ENCODE measurements around the gene LSR. TPM values are rescaled to one million over a fixed set of nuclear protein-coding genes. Genes with fewer than 3 reads are reported as not detected.

The LSR gene
- polyA plus RNA-seq, 1 experiment = 0.32 TPM

- no peak for TF ChIP-seq CTCF (IDR thresholded peaks at IDR 0.05; ENCODE audit: low read depth, low read length)
- Histone ChIP-seq H3K9me3 (ENCODE audit: control insufficient read depth, insufficient read depth, low read length) (no peaks in the 10 kb centered on the region), H3K27me3 (ENCODE audit: control insufficient read depth, insufficient read depth, low read length) (peaks cover 3% of the 10 kb centered on the region), H3K27ac (ENCODE audit: low read depth, low read length) (no peak overlapping the region), H3K4me3 (ENCODE audit: low read depth, low read length) (no peak overlapping the region)
- CTCF ChIA-PET = no interaction called here
- POLR2A ChIA-PET = no interaction called here
- DNase-seq (ENCODE audit: low read depth, low spot score) = no peak
These were observed 28.0 kb downstream of the LSR start for GRCh38 chr19:35276706-35277281.

GRCh38 chr19:35278578-35279284, 29.9 kb downstream of the LSR start:
- ChIA-PET POLR2A (no interaction called here), CTCF (no interaction called here)
- Histone ChIP-seq H3K27ac (ENCODE audit: low read depth, low read length) (no peak overlapping the region), H3K9me3 (ENCODE audit: control insufficient read depth, insufficient read depth, low read length) (no peaks in the 10 kb centered on the region), H3K27me3 (ENCODE audit: control insufficient read depth, insufficient read depth, low read length) (peaks cover 8% of the 10 kb centered on the region), H3K4me3 (ENCODE audit: low read depth, low read length) (no peak overlapping the region)
- no peak for DNase-seq (ENCODE audit: low read depth, low spot score)
- no peak for TF ChIP-seq CTCF (IDR thresholded peaks at IDR 0.05; ENCODE audit: low read depth, low read length)

DNA sequence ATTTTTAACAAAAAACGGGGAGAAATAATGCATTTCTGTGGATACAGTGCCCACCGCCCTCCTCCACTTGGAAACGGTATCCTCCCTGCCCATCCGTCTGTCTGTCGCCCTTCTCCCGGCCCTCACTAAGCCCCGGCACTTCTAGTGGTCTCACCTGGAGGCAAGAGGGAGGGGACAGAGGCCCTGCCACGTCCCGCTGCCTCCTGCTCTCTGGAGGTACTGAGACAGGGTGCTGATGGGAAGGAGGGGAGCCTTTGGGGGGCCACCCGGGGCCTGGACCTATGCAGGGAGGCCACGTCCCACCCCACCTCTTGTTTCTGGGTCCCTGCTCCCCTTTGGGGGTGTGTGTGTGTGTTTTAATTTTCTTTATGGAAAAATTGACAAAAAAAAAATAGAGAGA, 30.6 kb downstream of the LSR start:
- Histone ChIP-seq H3K9me3 (ENCODE audit: control insufficient read depth, insufficient read depth, low read length) (no peaks in the 10 kb centered on the region), H3K27ac (ENCODE audit: low read depth, low read length) (no peak overlapping the region), H3K27me3 (ENCODE audit: control insufficient read depth, insufficient read depth, low read length) (peaks cover 11% of the 10 kb centered on the region), H3K4me3 (ENCODE audit: low read depth, low read length) (no peak overlapping the region)
- ChIA-PET POLR2A (no interaction called here), CTCF (no interaction called here)
- DNase-seq (ENCODE audit: low read depth, low spot score) = no peak
- no peak for TF ChIP-seq CTCF (IDR thresholded peaks at IDR 0.05; ENCODE audit: low read depth, low read length)

DNA sequence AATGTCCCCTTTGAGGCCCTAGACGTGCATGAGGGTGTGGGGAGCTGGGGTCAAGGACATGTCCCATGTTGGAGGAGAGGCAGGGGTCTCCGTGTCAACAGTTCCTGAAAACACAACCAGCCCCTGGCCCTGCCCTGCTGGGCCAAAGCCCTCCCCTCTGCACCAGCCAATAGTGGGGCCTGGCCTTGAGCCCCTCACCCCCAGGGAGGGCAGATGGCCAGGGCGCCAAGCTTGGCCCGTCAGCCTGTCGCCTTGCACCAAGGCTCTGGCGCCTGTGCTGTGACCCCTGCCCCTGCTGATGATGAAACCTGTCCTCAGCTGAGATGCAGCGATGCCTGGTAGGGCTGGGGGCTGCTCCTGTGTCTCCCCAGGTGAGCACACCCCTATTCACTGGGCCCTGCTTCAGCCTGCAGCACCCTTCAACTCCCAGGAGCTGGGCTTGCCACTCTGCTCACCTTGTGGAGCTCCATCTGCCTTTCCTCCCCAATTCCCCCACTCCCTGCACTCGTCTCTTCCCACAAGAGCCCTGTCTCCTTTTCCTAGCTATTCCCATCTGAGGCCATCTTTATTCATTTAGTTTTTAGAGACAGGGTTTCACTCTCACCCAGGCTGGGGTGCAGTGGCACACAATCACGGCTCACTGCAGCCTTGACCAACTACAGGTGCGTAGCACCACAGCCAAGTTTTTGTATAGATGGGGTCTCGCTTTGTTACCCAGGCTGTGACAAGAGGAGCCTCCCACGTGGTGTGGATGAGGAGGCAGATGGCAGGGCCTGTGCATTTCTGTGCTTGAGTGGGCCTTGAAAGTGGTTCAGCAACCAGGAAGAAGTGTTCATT, 31.4 kb downstream of the LSR start:
- H3K27me3 ChIP-seq (ENCODE audit: control insufficient read depth, insufficient read depth, low read length) = peaks cover 11% of the 10 kb centered on the region
- no peak for DNase-seq (ENCODE audit: low read depth, low spot score)
- CTCF ChIA-PET = no interaction called here
- no peak for TF ChIP-seq CTCF (IDR thresholded peaks at IDR 0.05; ENCODE audit: low read depth, low read length)
- POLR2A ChIA-PET = interaction anchor here (0.6 kb wide), 1 partner anchor 180 kb away, joined by 3 read pairs; no protein-coding TSS in a partner anchor
- H3K4me3 ChIP-seq (ENCODE audit: low read depth, low read length) = no peak overlapping the region
- H3K27ac ChIP-seq (ENCODE audit: low read depth, low read length) = no peak overlapping the region
- no peaks in the 10 kb centered on the region for H3K9me3 ChIP-seq (ENCODE audit: control insufficient read depth, insufficient read depth, low read length)

GRCh38 chr19:35281303-35281702, 32.5 kb downstream of the LSR start:
- POLR2A ChIA-PET = no interaction called here
- DNase-seq (ENCODE audit: low read depth, low spot score) = no peak
- TF ChIP-seq CTCF (IDR thresholded peaks at IDR 0.05; ENCODE audit: low read depth, low read length) = no peak
- Histone ChIP-seq H3K9me3 (ENCODE audit: control insufficient read depth, insufficient read depth, low read length) (no peaks in the 10 kb centered on the region), H3K27ac (ENCODE audit: low read depth, low read length) (no peak overlapping the region), H3K4me3 (ENCODE audit: low read depth, low read length) (no peak overlapping the region), H3K27me3 (ENCODE audit: control insufficient read depth, insufficient read depth, low read length) (peaks cover 11% of the 10 kb centered on the region)
- CTCF ChIA-PET = interaction anchor here (1.8 kb wide), 1 partner anchor 12 kb away, joined by 8 read pairs; the partner anchor contains the start of gene USF2

Measured in AG04450 (cell line).